Mammary epithelial cell (primary cell): ENCODE measurements around the gene TAS1R1.

Experiments
- EZH2 ChIP-seq: IDR thresholded peaks from 2 replicates; pipeline ENCODE4 v1.6.1; 2012; ENCODE audit warnings: low read length, inconsistent platforms, borderline replicate concordance
- TF ChIP-seq, protein P1 (sequence below), 2 donors: IDR thresholded peaks in 1 of 2; conservative IDR thresholded peaks in 1 of 2; 2 replicates each; pipeline ENCODE4 v1.5.1; 2011 to 2012; ENCODE audit warnings: inconsistent platforms in 2 of 2, low read length in 2 of 2, mild to moderate bottlenecking in 2 of 2, control low read depth in 1 of 2, low read depth in 1 of 2; ENCODE audit not compliant: insufficient read depth in 1 of 2; ENCODE audit errors: extremely low read depth in 1 of 2

- TF ChIP-seq, protein P1, sequence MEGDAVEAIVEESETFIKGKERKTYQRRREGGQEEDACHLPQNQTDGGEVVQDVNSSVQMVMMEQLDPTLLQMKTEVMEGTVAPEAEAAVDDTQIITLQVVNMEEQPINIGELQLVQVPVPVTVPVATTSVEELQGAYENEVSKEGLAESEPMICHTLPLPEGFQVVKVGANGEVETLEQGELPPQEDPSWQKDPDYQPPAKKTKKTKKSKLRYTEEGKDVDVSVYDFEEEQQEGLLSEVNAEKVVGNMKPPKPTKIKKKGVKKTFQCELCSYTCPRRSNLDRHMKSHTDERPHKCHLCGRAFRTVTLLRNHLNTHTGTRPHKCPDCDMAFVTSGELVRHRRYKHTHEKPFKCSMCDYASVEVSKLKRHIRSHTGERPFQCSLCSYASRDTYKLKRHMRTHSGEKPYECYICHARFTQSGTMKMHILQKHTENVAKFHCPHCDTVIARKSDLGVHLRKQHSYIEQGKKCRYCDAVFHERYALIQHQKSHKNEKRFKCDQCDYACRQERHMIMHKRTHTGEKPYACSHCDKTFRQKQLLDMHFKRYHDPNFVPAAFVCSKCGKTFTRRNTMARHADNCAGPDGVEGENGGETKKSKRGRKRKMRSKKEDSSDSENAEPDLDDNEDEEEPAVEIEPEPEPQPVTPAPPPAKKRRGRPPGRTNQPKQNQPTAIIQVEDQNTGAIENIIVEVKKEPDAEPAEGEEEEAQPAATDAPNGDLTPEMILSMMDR (conservative IDR thresholded peaks at IDR 0.05 in 1 of 2, IDR thresholded peaks at IDR 0.05 in 1 of 2; ENCODE audit: extremely low read depth in 1 of 2, insufficient read depth in 1 of 2, low read depth in 1 of 2, low read length in 2 of 2): no peak
- TF ChIP-seq EZH2: no peak
Measured at GRCh38 chr1:6554907-6555778, at the start of gene TAS1R1.
